Measurements from ENCODE around the gene RTTN. TPM values are rescaled to one million over a fixed set of nuclear protein-coding genes. Genes with fewer than 3 reads are reported as not detected.

RTTN gene
- total RNA-seq, 1 donor from 2014 or later: 10.8 TPM

DNA sequence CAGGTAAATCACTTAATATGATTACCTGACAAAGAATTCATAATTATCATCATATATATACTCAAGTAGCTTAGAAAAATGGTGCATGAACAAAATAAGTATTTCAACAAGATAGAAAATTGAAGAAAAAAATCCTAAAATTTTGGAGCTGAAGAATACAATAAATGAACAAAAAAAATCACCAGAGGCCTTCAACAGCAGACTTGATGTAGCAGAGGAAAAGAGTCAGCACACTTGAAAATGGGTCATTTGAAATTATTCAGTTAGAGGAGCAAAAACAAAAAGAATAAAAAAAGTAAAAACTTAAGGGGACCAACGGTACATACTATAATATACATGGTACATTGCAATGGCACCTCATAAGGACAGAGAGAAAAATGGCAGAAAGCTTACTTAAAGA is 217.6 kb downstream of the RTTN start:
- Histone ChIP-seq H3K27me3 (ENCODE audit: low read depth) (no peaks in the 10 kb centered on the region), H3K4me3 (no peak overlapping the region), H3K27ac (no peak overlapping the region), H3K9me3 (peaks cover 5% of the 10 kb centered on the region), H3K4me1 (no peaks in the 10 kb centered on the region), H3K36me3 (no peaks in the 10 kb centered on the region)
- DNase-seq: no peak
- intact Hi-C loops (cut with DNase I): no loop called here
- TF ChIP-seq, protein P1, sequence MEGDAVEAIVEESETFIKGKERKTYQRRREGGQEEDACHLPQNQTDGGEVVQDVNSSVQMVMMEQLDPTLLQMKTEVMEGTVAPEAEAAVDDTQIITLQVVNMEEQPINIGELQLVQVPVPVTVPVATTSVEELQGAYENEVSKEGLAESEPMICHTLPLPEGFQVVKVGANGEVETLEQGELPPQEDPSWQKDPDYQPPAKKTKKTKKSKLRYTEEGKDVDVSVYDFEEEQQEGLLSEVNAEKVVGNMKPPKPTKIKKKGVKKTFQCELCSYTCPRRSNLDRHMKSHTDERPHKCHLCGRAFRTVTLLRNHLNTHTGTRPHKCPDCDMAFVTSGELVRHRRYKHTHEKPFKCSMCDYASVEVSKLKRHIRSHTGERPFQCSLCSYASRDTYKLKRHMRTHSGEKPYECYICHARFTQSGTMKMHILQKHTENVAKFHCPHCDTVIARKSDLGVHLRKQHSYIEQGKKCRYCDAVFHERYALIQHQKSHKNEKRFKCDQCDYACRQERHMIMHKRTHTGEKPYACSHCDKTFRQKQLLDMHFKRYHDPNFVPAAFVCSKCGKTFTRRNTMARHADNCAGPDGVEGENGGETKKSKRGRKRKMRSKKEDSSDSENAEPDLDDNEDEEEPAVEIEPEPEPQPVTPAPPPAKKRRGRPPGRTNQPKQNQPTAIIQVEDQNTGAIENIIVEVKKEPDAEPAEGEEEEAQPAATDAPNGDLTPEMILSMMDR (IDR thresholded peaks at IDR 0.05): no peak
- ATAC-seq: no peak

DNA sequence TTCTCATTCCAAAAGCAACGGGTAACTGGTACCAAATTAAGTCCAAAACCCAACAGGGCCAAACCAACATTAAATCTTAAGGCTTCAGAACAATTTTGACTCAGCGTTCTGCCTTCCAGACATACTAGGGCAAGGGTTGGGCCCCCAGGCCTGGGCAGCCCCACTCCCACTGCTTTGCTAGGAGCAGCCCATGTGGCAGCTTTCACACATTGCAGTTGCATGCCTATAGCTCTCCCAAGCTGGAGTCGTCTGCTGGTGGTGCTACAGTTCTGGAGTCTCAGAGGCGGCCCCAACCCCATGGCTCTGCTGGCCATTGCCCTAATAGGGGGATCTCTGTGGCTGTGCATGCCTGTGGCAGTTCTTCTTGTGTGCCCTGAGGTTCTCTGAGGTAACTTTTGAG is 220.2 kb downstream of the RTTN start:
- Histone ChIP-seq H3K27ac (no peak overlapping the region), H3K36me3 (no peaks in the 10 kb centered on the region), H3K9me3 (peaks cover 5% of the 10 kb centered on the region), H3K27me3 (ENCODE audit: low read depth) (no peaks in the 10 kb centered on the region), H3K4me3 (no peak overlapping the region), H3K4me1 (no peaks in the 10 kb centered on the region)
- TF ChIP-seq, protein P1 (IDR thresholded peaks at IDR 0.05): no peak
- ATAC-seq (no peak), DNase-seq (no peak)
- intact Hi-C loops (cut with DNase I): no loop called here

DNA sequence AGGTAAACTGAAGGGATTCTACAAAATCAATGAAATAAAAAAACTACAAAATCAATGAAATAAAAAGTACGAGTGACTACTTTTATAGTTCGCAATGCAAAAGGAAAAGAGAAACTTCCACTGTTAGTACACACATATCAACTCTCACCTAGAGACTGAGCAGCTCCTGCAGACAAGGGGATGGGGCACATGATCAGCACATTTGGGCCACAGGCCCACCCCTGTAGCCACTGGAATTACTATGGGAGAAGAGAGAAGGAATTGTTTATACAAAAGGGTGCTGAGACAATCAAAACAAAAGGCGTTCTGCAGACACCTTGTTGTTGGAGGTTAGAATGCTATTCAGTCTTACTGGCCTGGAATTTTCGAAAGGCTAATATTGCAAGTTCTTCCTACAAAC is 223.1 kb downstream of the RTTN start:
- no peak overlapping the region for H3K27ac ChIP-seq
- ATAC-seq (no peak), DNase-seq (no peak)
- H3K36me3 ChIP-seq: no peaks in the 10 kb centered on the region
- intact Hi-C loops (cut with DNase I): no loop called here
- no peak overlapping the region for H3K4me3 ChIP-seq
- no peaks in the 10 kb centered on the region for H3K4me1 ChIP-seq
- TF ChIP-seq, protein P1 (IDR thresholded peaks at IDR 0.05): no peak
- no peaks in the 10 kb centered on the region for H3K27me3 ChIP-seq (ENCODE audit: low read depth)
- H3K9me3 ChIP-seq: peaks cover 4% of the 10 kb centered on the region

DNA sequence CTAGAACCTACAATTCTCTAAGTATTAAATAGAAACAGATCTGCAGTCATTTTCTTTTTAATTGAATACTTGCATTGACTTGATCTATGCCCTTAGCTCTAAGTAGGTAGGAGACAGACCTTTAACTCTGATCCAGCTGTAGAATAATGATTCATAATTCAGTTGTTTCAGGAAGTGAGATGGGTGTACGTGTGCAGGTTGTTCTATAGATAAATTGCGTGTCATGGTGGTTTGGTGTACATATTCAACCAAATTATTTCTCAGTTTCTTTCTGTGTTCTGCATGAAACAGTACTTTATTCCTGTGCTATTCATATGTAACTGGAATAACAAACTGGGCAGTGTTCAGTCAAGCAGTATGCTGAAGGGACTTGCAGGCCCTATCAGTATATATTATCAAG is 223.5 kb downstream of the RTTN start:
- intact Hi-C loops (cut with DNase I): no loop called here
- TF ChIP-seq, protein P1 (IDR thresholded peaks at IDR 0.05): no peak
- H3K27ac ChIP-seq: no peak overlapping the region
- no peaks in the 10 kb centered on the region for H3K36me3 ChIP-seq
- H3K4me3 ChIP-seq: no peak overlapping the region
- H3K4me1 ChIP-seq: no peaks in the 10 kb centered on the region
- H3K9me3 ChIP-seq: peaks cover 9% of the 10 kb centered on the region
- DNase-seq: no peak
- ATAC-seq: no peak
- H3K27me3 ChIP-seq (ENCODE audit: low read depth): no peaks in the 10 kb centered on the region

DNA sequence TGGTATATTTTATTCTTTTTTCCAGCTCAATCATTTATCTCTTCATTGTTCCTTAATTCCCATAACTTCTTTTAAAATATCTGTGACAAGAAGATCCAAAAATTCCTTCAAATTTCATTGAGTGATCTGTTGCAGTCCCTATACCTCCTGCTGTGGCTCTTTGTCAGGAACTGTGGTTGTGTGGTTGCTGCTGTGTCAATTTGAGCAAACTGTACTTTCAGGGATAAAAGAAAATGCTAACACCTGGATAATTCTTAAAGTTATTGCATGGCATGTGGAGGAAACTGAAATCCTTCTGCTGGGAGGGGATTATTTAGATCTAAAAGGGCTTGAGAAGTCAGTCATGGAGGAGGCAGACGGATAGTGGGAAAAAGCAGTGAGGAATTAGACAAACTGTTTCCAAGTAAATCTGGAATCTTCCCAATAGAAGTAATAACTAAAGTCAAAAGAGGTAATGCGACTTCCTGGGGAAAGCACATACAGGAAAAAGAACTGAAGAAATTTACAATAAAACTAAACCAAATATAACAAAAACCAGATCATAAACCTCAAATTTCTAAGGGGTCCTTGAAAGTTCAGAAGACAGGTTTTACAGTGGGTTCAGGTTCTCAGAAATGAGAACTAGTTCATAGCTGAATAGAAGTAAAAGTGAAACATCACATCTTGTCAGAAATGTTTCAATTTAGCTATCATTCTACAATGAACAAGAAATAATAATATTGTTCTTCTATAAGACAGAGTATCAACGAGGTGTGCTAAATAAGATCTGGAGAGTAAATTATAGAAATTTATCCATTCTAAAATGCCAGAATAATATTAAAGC is 224.3 kb downstream of the RTTN start:
- H3K4me3 ChIP-seq: no peak overlapping the region
- no peaks in the 10 kb centered on the region for H3K27me3 ChIP-seq (ENCODE audit: low read depth)
- no peak for DNase-seq
- H3K9me3 ChIP-seq: peaks cover 16% of the 10 kb centered on the region
- H3K27ac ChIP-seq: no peak overlapping the region
- no peaks in the 10 kb centered on the region for H3K4me1 ChIP-seq
- intact Hi-C loops (cut with DNase I): no loop called here
- TF ChIP-seq, protein P1 (IDR thresholded peaks at IDR 0.05): no peak
- H3K36me3 ChIP-seq: no peaks in the 10 kb centered on the region
- ATAC-seq: no peak
